ENCODE results near the gene SLC9A1. TPM values are rescaled to one million over a fixed set of nuclear protein-coding genes. Genes with fewer than 3 reads are reported as not detected.

SLC9A1 gene
- total RNA-seq, 1 experiment from 2014 or later: 4.2 TPM

DNA sequence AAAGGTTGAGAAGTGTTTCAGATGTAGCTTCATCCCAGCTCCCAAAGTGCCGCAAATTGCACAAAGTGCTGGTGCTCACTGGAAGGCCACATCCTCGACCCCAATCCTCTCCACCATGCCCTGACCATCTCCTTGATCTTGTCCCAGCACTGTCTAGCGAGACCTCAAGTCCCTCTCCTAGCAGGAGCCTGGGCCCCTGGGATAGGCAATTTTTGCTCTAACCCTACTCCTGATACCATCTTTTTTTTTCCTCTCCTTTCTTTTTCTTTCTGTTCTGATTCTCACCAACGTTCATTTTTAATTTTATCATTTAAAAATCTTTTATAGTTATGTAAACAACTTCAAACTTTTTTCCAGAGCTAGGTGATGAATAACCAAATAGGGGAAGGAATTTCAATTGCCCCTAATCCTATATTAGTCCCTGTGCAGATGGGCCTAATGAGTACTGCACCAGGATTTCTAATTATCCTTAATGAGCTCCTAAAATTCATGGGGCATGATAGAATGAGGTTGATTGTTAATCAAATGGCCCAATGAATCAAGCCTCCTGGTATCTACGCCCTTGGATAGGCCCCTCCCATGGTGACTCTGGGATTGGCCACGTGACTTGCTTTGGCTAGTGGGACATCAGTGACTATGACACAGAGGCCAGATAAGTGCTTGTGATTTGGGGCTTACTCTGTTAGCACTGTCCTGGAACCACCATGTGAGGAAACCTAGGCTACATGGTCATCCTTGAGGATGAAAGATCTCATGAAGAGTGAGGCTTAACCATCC is 100.8 kb downstream of the SLC9A1 start:
- in situ Hi-C loops (cut with HindIII; ENCODE audit: low sequenced_read_pairs): loop anchor here (25.0 kb wide), 1 partner anchor 92 kb away; the partner anchor contains the start of gene KDF1
- no peak for DNase-seq (ENCODE audit: low spot score)

DNA sequence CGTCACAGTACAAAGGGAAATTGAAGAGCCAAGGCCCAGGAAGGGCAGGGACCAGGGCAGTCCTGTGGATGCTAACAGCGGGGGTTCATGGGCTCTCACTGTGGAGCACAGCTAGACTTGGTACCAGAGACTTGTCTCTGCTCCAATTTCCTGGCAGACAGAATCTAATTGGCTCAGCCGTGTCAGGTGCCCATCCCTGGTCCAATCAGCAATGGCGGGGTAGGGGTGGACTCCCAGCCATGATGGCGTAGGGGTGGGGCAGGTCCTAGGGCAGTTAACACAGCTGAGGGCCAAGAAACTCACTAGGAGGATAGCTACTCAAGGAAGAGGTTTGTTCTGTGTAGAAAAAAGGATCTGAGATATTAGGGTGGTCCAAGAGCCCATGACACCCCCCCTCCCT is 102.4 kb downstream of the SLC9A1 start:
- no peak for DNase-seq (ENCODE audit: low spot score)

DNA sequence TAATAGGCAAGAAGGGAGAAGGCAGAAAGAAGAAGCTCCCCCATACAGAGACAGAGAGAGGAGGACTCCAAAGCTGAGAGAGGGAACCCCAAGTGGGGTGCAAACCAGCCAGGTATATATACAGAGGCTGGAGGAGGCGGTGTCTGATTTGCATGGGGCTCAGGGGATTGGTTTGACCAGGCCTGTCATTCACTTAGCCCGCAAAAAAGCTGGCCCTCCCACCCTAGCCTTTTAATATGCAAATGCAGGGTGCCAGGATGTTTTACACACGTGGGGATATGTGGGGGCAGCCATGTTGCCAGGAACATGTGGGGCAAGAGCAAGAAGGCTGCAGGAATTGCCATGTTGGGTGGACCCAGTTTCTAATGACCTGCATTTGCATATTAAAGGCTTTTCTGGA is 105.3 kb downstream of the SLC9A1 start:
- in situ Hi-C loops (cut with HindIII; ENCODE audit: low sequenced_read_pairs): loop anchor here (25.0 kb wide), 1 partner anchor 87 kb away; the partner anchor contains the start of gene KDF1
- no peak for DNase-seq (ENCODE audit: low spot score)

More for the DNA sequence above, 102.4 kb downstream of the SLC9A1 start:
- in situ Hi-C loops (cut with HindIII; ENCODE audit: low sequenced_read_pairs): loop anchor here (25.0 kb wide), 1 partner anchor 90 kb away; the partner anchor contains the start of gene KDF1

DNA sequence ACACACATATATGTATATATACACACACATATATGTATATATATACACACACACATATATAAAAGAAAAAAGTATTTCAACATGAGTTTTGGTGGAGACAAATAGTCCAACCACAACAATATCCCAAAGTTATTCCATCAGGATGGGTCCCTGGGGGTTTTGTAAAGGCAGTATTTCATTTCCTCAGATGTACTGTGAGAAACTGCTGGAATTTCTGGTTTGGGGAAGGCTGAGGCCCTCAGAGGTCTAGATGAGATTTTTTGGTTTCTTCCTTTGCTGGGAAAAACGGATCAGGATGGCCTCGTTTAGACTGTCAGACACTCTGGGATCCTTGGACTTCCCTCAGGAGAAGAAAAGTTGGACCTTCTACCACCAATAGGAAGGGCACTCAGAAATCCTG is 105.8 kb downstream of the SLC9A1 start:
- in situ Hi-C loops (cut with HindIII; ENCODE audit: low sequenced_read_pairs): no loop called here
- no peak for DNase-seq (ENCODE audit: low spot score)

Other genes with a start within 250 kb of the SLC9A1 start
- gene NR0B2, start 241.2 kb downstream of the SLC9A1 start, total RNA-seq (2014; rRNA removed; shearing (Covaris generic)): not detected in 2 replicates
- gene NUDC, start 233.4 kb downstream of the SLC9A1 start, total RNA-seq (2014; rRNA removed; shearing (Covaris generic)): 35.4 and 47.6 TPM in 2 replicates
- not detected in 2 replicates for gene KDF1, start 194.7 kb downstream of the SLC9A1 start, total RNA-seq (2014; rRNA removed; shearing (Covaris generic))
- 18.3 and 28.3 TPM in 2 replicates for gene TRNP1, start 161.4 kb downstream of the SLC9A1 start, total RNA-seq (2014; rRNA removed; shearing (Covaris generic))
- 19.3 and 32.4 TPM in 2 replicates for gene TENT5B, start 142.3 kb downstream of the SLC9A1 start, total RNA-seq (2014; rRNA removed; shearing (Covaris generic))
- gene WDTC1, start 79.5 kb upstream of the SLC9A1 start, total RNA-seq (2014; rRNA removed; shearing (Covaris generic)): 13.2 and 15.8 TPM in 2 replicates
- gene TMEM222, start 167.0 kb upstream of the SLC9A1 start, total RNA-seq (2014; rRNA removed; shearing (Covaris generic)): 38.2 and 49.1 TPM in 2 replicates
- gene SYTL1, start 186.9 kb upstream of the SLC9A1 start, total RNA-seq (2014; rRNA removed; shearing (Covaris generic)): 38.2 and 44.0 TPM in 2 replicates
- gene MAP3K6, start 211.8 kb upstream of the SLC9A1 start, total RNA-seq (2014; rRNA removed; shearing (Covaris generic)): 10.0 and 17.3 TPM in 2 replicates
- not detected in 2 replicates for gene FCN3, start 219.7 kb upstream of the SLC9A1 start, total RNA-seq (2014; rRNA removed; shearing (Covaris generic))
- not detected in 2 replicates for gene CD164L2, start 228.2 kb upstream of the SLC9A1 start, total RNA-seq (2014; rRNA removed; shearing (Covaris generic))
- 2.4 and 6.9 TPM in 2 replicates for gene GPR3, start 237.5 kb upstream of the SLC9A1 start, total RNA-seq (2014; rRNA removed; shearing (Covaris generic))